IMR-90 (cell line): ENCODE measurements around the gene ATP11A. TPM values are rescaled to one million over a fixed set of nuclear protein-coding genes. Genes with fewer than 3 reads are reported as not detected.

Experiments used
- ATAC-seq: fragments of 200-7000 bp; cut with Tn5 transposase; 2 replicates; pipeline ENCODE4 v1.9.1; 2020; ENCODE audit warnings: low read depth, mild to moderate bottlenecking, moderate library complexity
- BruUV-seq: library from RNA; stranded (reverse); fragments of 400-500 nt; replicated peaks from 2 replicates; lab custom pipeline; 2021; lab: Mats Ljungman, UMichigan
- CTCF ChIA-PET: fragments of 300-600 bp; formaldehyde crosslinking; extraction: SDS; loops from one replicate; lab custom pipeline; 2021; ENCODE audit warnings: antibody characterized with exemption; lab: Yijun Ruan, JAX
- POLR2A ChIA-PET: fragments of 300-600 bp; sonication (Branson Sonifier 250); formaldehyde crosslinking; loops from one replicate; lab custom pipeline; 2022; ENCODE audit warnings: antibody characterized with exemption; ENCODE audit not compliant: unreplicated experiment; lab: Charles Lee
- DNase-seq: peaks from one replicate; pipeline ENCODE4 v3.0.0; 2013
- H2AFZ ChIP-seq: replicated peaks from 2 replicates; pipeline ENCODE3; 2013; ENCODE audit warnings: low read length, mild to moderate bottlenecking; ENCODE audit not compliant: poor library complexity
- H2AK5ac ChIP-seq: 2 replicates; pipeline ENCODE4 v1.6.1; 2013; ENCODE audit warnings: low read depth, low read length, inconsistent platforms
- H2AK9ac ChIP-seq: replicated peaks from 2 replicates; pipeline ENCODE3; 2013; ENCODE audit warnings: mild to moderate bottlenecking, low read depth, low read length, moderate library complexity; ENCODE audit not compliant: poor library complexity
- H2BK120ac ChIP-seq: 2 replicates; pipeline ENCODE4 v1.6.1; 2013; ENCODE audit warnings: low read depth, low read length, inconsistent platforms
- H2BK15ac ChIP-seq: 3 replicates; pipeline ENCODE4 v1.6.1; 2013; ENCODE audit warnings: low read depth, low read length, inconsistent platforms
- H2BK20ac ChIP-seq: 2 replicates; pipeline ENCODE4 v1.6.1; 2013; ENCODE audit warnings: low read depth, mild to moderate bottlenecking, inconsistent platforms, low read length, moderate library complexity
- H2BK5ac ChIP-seq: 2 replicates; pipeline ENCODE4 v1.6.1; 2013; ENCODE audit warnings: mild to moderate bottlenecking, low read depth, low read length, inconsistent platforms; ENCODE audit not compliant: poor library complexity, severe bottlenecking
- H3K14ac ChIP-seq: replicated peaks from 2 replicates; pipeline ENCODE4 v1.6.1; 2013; ENCODE audit warnings: low read depth, low read length, inconsistent platforms
- H3K18ac ChIP-seq: 2 replicates; pipeline ENCODE4 v1.6.1; 2013; ENCODE audit warnings: low read depth, low read length, control low read depth
- H3K23ac ChIP-seq: 2 replicates; pipeline ENCODE4 v1.6.1; 2013; ENCODE audit warnings: low read depth, low read length, inconsistent platforms
- H3K27ac ChIP-seq: 2 replicates; pipeline ENCODE4 v1.5.1; 2013; ENCODE audit warnings: mild to moderate bottlenecking, control low read depth, low read length; ENCODE audit not compliant: insufficient read depth
- H3K27me3 ChIP-seq: 2 replicates; pipeline ENCODE4 v1.6.1; 2013; ENCODE audit warnings: low read length; ENCODE audit not compliant: control insufficient read depth, insufficient read depth
- H3K36me3 ChIP-seq: 2 replicates; pipeline ENCODE4 v1.6.1; 2013; ENCODE audit warnings: low read length, mixed read lengths; ENCODE audit not compliant: control insufficient read depth, insufficient read depth
- H3K4ac ChIP-seq: 2 replicates; pipeline ENCODE4 v1.6.1; 2013; ENCODE audit warnings: low read depth, low read length, inconsistent platforms
- H3K4me1 ChIP-seq: 2 replicates; pipeline ENCODE4 v1.6.1; 2013; ENCODE audit warnings: low read length, mixed read lengths; ENCODE audit not compliant: control insufficient read depth, insufficient read depth
- H3K4me2 ChIP-seq: 2 replicates; pipeline ENCODE4 v1.6.1; 2013; ENCODE audit warnings: low read depth, mild to moderate bottlenecking, control low read depth, low read length, moderate library complexity
- H3K4me3 ChIP-seq: 2 replicates; pipeline ENCODE4 v1.5.1; 2013; ENCODE audit warnings: low read depth, mild to moderate bottlenecking, control low read depth, low read length, moderate library complexity; ENCODE audit not compliant: insufficient read depth
- H3K56ac ChIP-seq: 2 replicates; pipeline ENCODE4 v1.6.1; 2013; ENCODE audit warnings: low read length, inconsistent platforms; ENCODE audit not compliant: insufficient read depth; ENCODE audit errors: extremely low read depth
- H3K79me1 ChIP-seq, 2 experiments: 2 replicates each; pipeline ENCODE4 v1.6.1; 2013; ENCODE audit warnings: low read length in 2 of 2, inconsistent platforms in 1 of 2, low read depth in 1 of 2
- H3K9ac ChIP-seq: 2 replicates; pipeline ENCODE4 v1.6.1; 2013; ENCODE audit warnings: low read depth, low read length, control low read depth
- H3K9me1 ChIP-seq: 2 replicates; pipeline ENCODE4 v1.6.1; 2013; ENCODE audit warnings: low read length, inconsistent platforms; ENCODE audit not compliant: insufficient read depth
- H3K9me3 ChIP-seq: 2 replicates; pipeline ENCODE4 v1.6.1; 2013; ENCODE audit warnings: low read length; ENCODE audit not compliant: control insufficient read depth, insufficient read depth
- H4K20me1 ChIP-seq: 2 replicates; pipeline ENCODE4 v1.6.1; 2013; ENCODE audit warnings: low read length, inconsistent platforms; ENCODE audit not compliant: insufficient read depth
- H4K5ac ChIP-seq: 2 replicates; pipeline ENCODE4 v1.6.1; 2013; ENCODE audit warnings: mild to moderate bottlenecking, low read depth, low read length, control low read depth
- H4K8ac ChIP-seq, 2 experiments: 2 replicates each; pipeline ENCODE4 v1.6.1; 2013; ENCODE audit warnings: low read depth in 2 of 2, low read length in 2 of 2, control low read depth in 1 of 2, inconsistent platforms in 1 of 2
- H4K91ac ChIP-seq: 2 replicates; pipeline ENCODE4 v1.6.1; 2013; ENCODE audit warnings: low read depth, low read length, inconsistent platforms; ENCODE audit not compliant: insufficient read depth
- BHLHE40 ChIP-seq: fragments of 150-350 bp; IDR thresholded peaks from 2 replicates; pipeline ENCODE4 v1.6.1; 2016; ENCODE audit warnings: mild to moderate bottlenecking, low read depth, low read length
- CHD1 ChIP-seq: IDR thresholded peaks from 2 replicates; pipeline ENCODE4 v1.6.1; 2012; ENCODE audit warnings: low read depth, low read length, improper control_type of control experiment
- FOS ChIP-seq: fragments of 150-350 bp; IDR thresholded peaks from 2 replicates; pipeline ENCODE4 v1.6.1; 2016; ENCODE audit warnings: low read depth, low read length
- MAFK ChIP-seq: IDR thresholded peaks from 2 replicates; pipeline ENCODE4 v1.6.1; 2012; ENCODE audit warnings: low read depth, low read length, improper control_type of control experiment
- MAZ ChIP-seq: IDR thresholded peaks from 2 replicates; pipeline ENCODE4 v1.6.1; 2012; ENCODE audit warnings: low read depth, mild to moderate bottlenecking, low read length, improper control_type of control experiment, moderate library complexity, borderline replicate concordance
- MXI1 ChIP-seq: IDR thresholded peaks from 2 replicates; pipeline ENCODE4 v1.6.1; 2012; ENCODE audit warnings: low read depth, mild to moderate bottlenecking, low read length, moderate library complexity, borderline replicate concordance
- NFE2L2 ChIP-seq: fragments of 150-350 bp; IDR thresholded peaks from 2 replicates; pipeline ENCODE4 v1.6.1; 2016; ENCODE audit warnings: low read depth, mild to moderate bottlenecking, low read length
- POLR2A ChIP-seq: IDR thresholded peaks from 2 replicates; pipeline ENCODE4 v1.6.1; 2012; ENCODE audit warnings: mild to moderate bottlenecking, low read depth, low read length
- RAD21 ChIP-seq: IDR thresholded peaks from 2 replicates; pipeline ENCODE4 v1.6.1; 2012; ENCODE audit warnings: low read length, improper control_type of control experiment
- RCOR1 ChIP-seq: IDR thresholded peaks from 2 replicates; pipeline ENCODE4 v1.6.1; 2012; ENCODE audit warnings: mild to moderate bottlenecking, low read length, improper control_type of control experiment; ENCODE audit not compliant: insufficient replicate concordance
- RFX5 ChIP-seq: IDR thresholded peaks from 2 replicates; pipeline ENCODE4 v1.8.0; 2012; ENCODE audit warnings: low read depth, mild to moderate bottlenecking, low read length, moderate library complexity
- SMC3 ChIP-seq: fragments of 150-350 bp; IDR thresholded peaks from 2 replicates; pipeline ENCODE4 v1.6.1; 2016; ENCODE audit warnings: low read depth, mild to moderate bottlenecking, antibody characterized with exemption, low read length, moderate library complexity
- WGBS, 2 experiments: methylation state at CpG; one replicate each; pipeline versions ENCODE4 v1.1.5 to v1.1.7; 2013; ENCODE audit warnings: missing lambda C conversion rate in 2 of 2; ENCODE audit not compliant: insufficient read length in 1 of 2; ENCODE audit errors: extremely low coverage in 2 of 2; 5-methylcytosine and 5-hydroxymethylcytosine counted together
- dilution Hi-C: fragments of 300-500 bp; cut with HindIII; formaldehyde crosslinking; loops from one replicate; pipeline ENCODE4 v1.14.3; 2018; ENCODE audit warnings: low sequenced_read_pairs; ENCODE audit not compliant: unreplicated experiment
- in situ Hi-C: fragments of 300-500 bp; cut with MboI; formaldehyde crosslinking; loops from 3 replicates; pipeline ENCODE4 v1.14.3; 2019; ENCODE audit warnings: low sequenced_read_pairs, inconsistent platforms, mixed read lengths
- intact Hi-C: fragments of 100-400 bp; cut with micrococcal nuclease; formaldehyde crosslinking; loops from 2 replicates; pipeline ENCODE4 v1.10.0; 2022
- polyA plus RNA-seq, 3 experiments: library from polyadenylated mRNA; depleted of rRNA; stranded (reverse); fragments of >200 nt; gene quantifications; 2 replicates each; pipeline ENCODE4 v1.2.3, GENCODE V29; 2012; ENCODE audit warnings: low replicate concordance in 1 of 3
- total RNA-seq: library from RNA; depleted of rRNA; stranded (reverse); fragments of >200 nt; gene quantifications from 2 replicates; pipeline ENCODE4 v1.2.3, GENCODE V29; 2012
- TF ChIP-seq, protein P1 (sequence below): fragments of 150-350 bp; IDR thresholded peaks from 2 replicates; pipeline ENCODE4 v1.6.1; 2016; ENCODE audit warnings: low read depth, mild to moderate bottlenecking, low read length, moderate library complexity, borderline replicate concordance
- TF ChIP-seq, protein P2 (sequence below): fragments of 150-350 bp; IDR thresholded peaks from 2 replicates; pipeline ENCODE4 v1.6.1; 2017; ENCODE audit warnings: mild to moderate bottlenecking, antibody characterized with exemption, low read length, low read depth
- TF ChIP-seq, protein P3 (sequence below): conservative IDR thresholded peaks from 2 replicates; pipeline ENCODE4 v1.5.1; 2012; ENCODE audit warnings: mild to moderate bottlenecking, low read depth, low read length, improper control_type of control experiment

The ATP11A gene
- total and polyA plus RNA-seq, 2 of the 4 experiments (the other 2 are of a cell fraction), result 8.4 to 12.0 TPM

DNA sequence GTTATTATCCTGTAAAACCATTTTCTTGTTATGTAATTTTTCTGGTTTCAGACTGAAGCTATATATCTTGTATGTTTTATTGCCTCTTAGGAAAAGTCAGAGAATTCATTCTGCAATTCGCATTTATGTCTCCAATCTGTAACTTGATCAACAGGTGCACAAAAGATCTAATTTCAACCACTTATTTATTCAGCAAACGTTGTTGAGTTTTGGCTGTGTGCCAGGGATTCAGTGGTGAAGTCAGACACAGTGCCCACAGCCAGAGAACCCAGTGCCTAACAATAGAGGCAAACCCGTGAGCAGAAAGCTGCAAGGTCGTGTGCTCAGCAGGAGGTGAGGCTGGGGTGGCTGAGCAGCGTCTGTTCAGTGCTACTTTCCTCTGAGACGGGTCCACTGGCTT lies 159.7 kb downstream of the ATP11A start:
- H2BK20ac ChIP-seq, result no peak overlapping the region
- H3K9me1 ChIP-seq, result 0 out of 2 replicates have a peak, but pooled peaks cover 3% of the 10 kb centered on the region
- BruUV-seq, result no TSS peak
- H4K91ac ChIP-seq, result no peak overlapping the region
- no peak overlapping the region for H2AK5ac ChIP-seq
- no peak overlapping the region for H3K9ac ChIP-seq
- H3K27me3 ChIP-seq, result no peaks in the 10 kb centered on the region
- no peak overlapping the region for H3K56ac ChIP-seq
- POLR2A ChIA-PET, result no interaction called here
- H2BK120ac ChIP-seq, result no peak overlapping the region
- no peak overlapping the region for H3K4me3 ChIP-seq
- dilution Hi-C loops (no loop called here), intact Hi-C loops (no loop called here), in situ Hi-C loops (no loop called here)
- no peak overlapping the region for H3K4me2 ChIP-seq
- TF ChIP-seq BHLHE40 (no peak), RAD21 (no peak), POLR2A (no peak), CHD1 (no peak), MXI1 (no peak), MAZ (no peak), RFX5 (no peak), NFE2L2 (no peak), MAFK (no peak), RCOR1 (no peak), FOS (no peak), SMC3 (no peak)
- TF ChIP-seq, protein P1, sequence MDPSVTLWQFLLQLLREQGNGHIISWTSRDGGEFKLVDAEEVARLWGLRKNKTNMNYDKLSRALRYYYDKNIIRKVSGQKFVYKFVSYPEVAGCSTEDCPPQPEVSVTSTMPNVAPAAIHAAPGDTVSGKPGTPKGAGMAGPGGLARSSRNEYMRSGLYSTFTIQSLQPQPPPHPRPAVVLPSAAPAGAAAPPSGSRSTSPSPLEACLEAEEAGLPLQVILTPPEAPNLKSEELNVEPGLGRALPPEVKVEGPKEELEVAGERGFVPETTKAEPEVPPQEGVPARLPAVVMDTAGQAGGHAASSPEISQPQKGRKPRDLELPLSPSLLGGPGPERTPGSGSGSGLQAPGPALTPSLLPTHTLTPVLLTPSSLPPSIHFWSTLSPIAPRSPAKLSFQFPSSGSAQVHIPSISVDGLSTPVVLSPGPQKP, result no peak
- TF ChIP-seq, protein P2, sequence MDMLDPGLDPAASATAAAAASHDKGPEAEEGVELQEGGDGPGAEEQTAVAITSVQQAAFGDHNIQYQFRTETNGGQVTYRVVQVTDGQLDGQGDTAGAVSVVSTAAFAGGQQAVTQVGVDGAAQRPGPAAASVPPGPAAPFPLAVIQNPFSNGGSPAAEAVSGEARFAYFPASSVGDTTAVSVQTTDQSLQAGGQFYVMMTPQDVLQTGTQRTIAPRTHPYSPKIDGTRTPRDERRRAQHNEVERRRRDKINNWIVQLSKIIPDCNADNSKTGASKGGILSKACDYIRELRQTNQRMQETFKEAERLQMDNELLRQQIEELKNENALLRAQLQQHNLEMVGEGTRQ, result no peak
- TF ChIP-seq, protein P3, sequence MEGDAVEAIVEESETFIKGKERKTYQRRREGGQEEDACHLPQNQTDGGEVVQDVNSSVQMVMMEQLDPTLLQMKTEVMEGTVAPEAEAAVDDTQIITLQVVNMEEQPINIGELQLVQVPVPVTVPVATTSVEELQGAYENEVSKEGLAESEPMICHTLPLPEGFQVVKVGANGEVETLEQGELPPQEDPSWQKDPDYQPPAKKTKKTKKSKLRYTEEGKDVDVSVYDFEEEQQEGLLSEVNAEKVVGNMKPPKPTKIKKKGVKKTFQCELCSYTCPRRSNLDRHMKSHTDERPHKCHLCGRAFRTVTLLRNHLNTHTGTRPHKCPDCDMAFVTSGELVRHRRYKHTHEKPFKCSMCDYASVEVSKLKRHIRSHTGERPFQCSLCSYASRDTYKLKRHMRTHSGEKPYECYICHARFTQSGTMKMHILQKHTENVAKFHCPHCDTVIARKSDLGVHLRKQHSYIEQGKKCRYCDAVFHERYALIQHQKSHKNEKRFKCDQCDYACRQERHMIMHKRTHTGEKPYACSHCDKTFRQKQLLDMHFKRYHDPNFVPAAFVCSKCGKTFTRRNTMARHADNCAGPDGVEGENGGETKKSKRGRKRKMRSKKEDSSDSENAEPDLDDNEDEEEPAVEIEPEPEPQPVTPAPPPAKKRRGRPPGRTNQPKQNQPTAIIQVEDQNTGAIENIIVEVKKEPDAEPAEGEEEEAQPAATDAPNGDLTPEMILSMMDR, result no peak
- no peak for ATAC-seq
- H3K4ac ChIP-seq, result no peak overlapping the region
- no peaks in the 10 kb centered on the region for H4K20me1 ChIP-seq
- peaks cover 26% of the 10 kb centered on the region for H3K36me3 ChIP-seq
- H2BK15ac ChIP-seq, result no peak overlapping the region
- H3K4me1 ChIP-seq, result no peaks in the 10 kb centered on the region
- H2AK9ac ChIP-seq, result no peak overlapping the region
- H4K5ac ChIP-seq, result no peak overlapping the region
- H2BK5ac ChIP-seq, result no peak overlapping the region
- no peak overlapping the region for H3K23ac ChIP-seq
- CTCF ChIA-PET, result no interaction called here
- H3K14ac ChIP-seq, result no peak overlapping the region
- no peak overlapping the region for H2AFZ ChIP-seq
- peak; percentile 16 for DNase-seq
- H4K8ac ChIP-seq, result no peak overlapping the region
- WGBS, 2 experiments, result no CpG with 5 or more reads among the region's 6 CpGs
- H3K27ac ChIP-seq, result no peak overlapping the region
- H3K79me1 ChIP-seq, result no peaks in the 10 kb centered on the region
- H3K18ac ChIP-seq, result no peak overlapping the region
- H3K9me3 ChIP-seq, result peaks cover 3% of the 10 kb centered on the region; the same call in 1 of the 2 replicates
